Neural progenitor cell (in vitro differentiated cells): Measurements from ENCODE around the gene BTN2A1. TPM values are rescaled to one million over a fixed set of nuclear protein-coding genes. Genes with fewer than 3 reads are reported as not detected.

Source experiments
- DNase-seq: peaks from one replicate; pipeline ENCODE4 v3.0.0-alpha.2; 2016; ENCODE audit warnings: low spot score
- H2AFZ ChIP-seq: fragments of 200-600 bp; sonication (generic); replicated peaks from 2 replicates; pipeline ENCODE4 v1.6.1; 2016; ENCODE audit warnings: antibody characterized with exemption
- H3F3A ChIP-seq: fragments of 200-600 bp; sonication (generic); 2 replicates; pipeline ENCODE4 v1.6.1; 2016; ENCODE audit warnings: antibody characterized with exemption, low read depth
- H3K27ac ChIP-seq: fragments of 200-600 bp; sonication (generic); 2 replicates; pipeline ENCODE4 v1.5.1; 2016; ENCODE audit warnings: mild to moderate bottlenecking
- H3K27me3 ChIP-seq: fragments of 200-600 bp; sonication (generic); 2 replicates; pipeline ENCODE4 v1.6.1; 2016; ENCODE audit warnings: mild to moderate bottlenecking, moderate library complexity
- H3K36me3 ChIP-seq: fragments of 200-600 bp; sonication (generic); 2 replicates; pipeline ENCODE4 v1.5.1; 2016
- H3K4me1 ChIP-seq: fragments of 200-600 bp; sonication (generic); 2 replicates; pipeline ENCODE4 v1.6.1; 2016; ENCODE audit warnings: mixed run types
- H3K4me2 ChIP-seq: fragments of 200-600 bp; sonication (generic); 2 replicates; pipeline ENCODE4 v1.6.1; 2016
- H3K4me3 ChIP-seq: fragments of 200-600 bp; sonication (generic); 2 replicates; pipeline ENCODE4 v1.5.1; 2016
- H3K79me2 ChIP-seq: fragments of 200-600 bp; sonication (generic); 2 replicates; pipeline ENCODE4 v1.6.1; 2016; ENCODE audit warnings: low read depth
- H3K9ac ChIP-seq: fragments of 200-600 bp; sonication (generic); 2 replicates; pipeline ENCODE4 v1.6.1; 2016
- H3K9me3 ChIP-seq: fragments of 200-600 bp; sonication (generic); 2 replicates; pipeline ENCODE4 v1.5.1; 2016; ENCODE audit warnings: low read depth
- H4K20me1 ChIP-seq: fragments of 200-600 bp; sonication (generic); 2 replicates; pipeline ENCODE4 v1.6.1; 2016; ENCODE audit warnings: low read depth
- H3K27ac Mint-ChIP-seq: 3 replicates; pipeline ENCODE4 v1.8.0; 2021; ENCODE audit warnings: mixed read lengths
- H3K27me3 Mint-ChIP-seq: 2 replicates; pipeline ENCODE4 v1.8.0; 2022; ENCODE audit warnings: low read depth, mild to moderate bottlenecking, inconsistent platforms, moderate library complexity, mixed read lengths; ENCODE audit not compliant: insufficient read depth
- H3K36me3 Mint-ChIP-seq: 3 replicates; pipeline ENCODE4 v1.8.0; 2021; ENCODE audit warnings: mixed read lengths
- H3K4me1 Mint-ChIP-seq: 3 replicates; pipeline ENCODE4 v1.8.0; 2021; ENCODE audit warnings: mixed read lengths
- H3K4me3 Mint-ChIP-seq: 3 replicates; pipeline ENCODE4 v1.8.0; 2021; ENCODE audit warnings: mild to moderate bottlenecking, moderate library complexity, mixed read lengths
- H3K9me3 Mint-ChIP-seq: 3 replicates; pipeline ENCODE4 v1.8.0; 2020; ENCODE audit warnings: mixed read lengths
- CTCF ChIP-seq: fragments of 200-600 bp; sonication (generic); IDR thresholded peaks from 2 replicates; pipeline ENCODE4 v1.5.1; 2017; ENCODE audit warnings: antibody characterized with exemption, mild to moderate bottlenecking
- EZH2 ChIP-seq: fragments of 200-600 bp; sonication (generic); IDR thresholded peaks from 2 replicates; pipeline ENCODE4 v1.6.1; 2017; ENCODE audit warnings: antibody characterized with exemption, mild to moderate bottlenecking, moderate library complexity
- EZH2phosphoT487 ChIP-seq: fragments of 200-600 bp; sonication (generic); IDR thresholded peaks from 2 replicates; pipeline ENCODE4 v1.6.1; 2017; ENCODE audit warnings: antibody characterized with exemption
- total RNA-seq: library from RNA; depleted of rRNA; stranded (reverse); fragments of >200 nt; gene quantifications from 2 replicates; pipeline ENCODE4 v1.2.3, GENCODE V29; 2015; ENCODE audit warnings: low replicate concordance

The BTN2A1 gene
- total RNA-seq, 1 donor from 2014 or later = 11.6 TPM

- no peaks in the 10 kb centered on the region for H4K20me1 ChIP-seq
- no peak overlapping the region for H3K27ac ChIP-seq
- H3K27ac Mint-ChIP-seq = no peak overlapping the region
- no peaks in the 10 kb centered on the region for H3K27me3 Mint-ChIP-seq
- no peak overlapping the region for H3K9ac ChIP-seq
- H3K4me2 ChIP-seq = no peak overlapping the region
- H3K4me3 ChIP-seq = no peak overlapping the region
- no peak overlapping the region for H2AFZ ChIP-seq
- peaks cover 23% of the 10 kb centered on the region for H3K36me3 Mint-ChIP-seq
- no peaks in the 10 kb centered on the region for H3K27me3 ChIP-seq
- TF ChIP-seq CTCF (no peak), EZH2phosphoT487 (no peak), EZH2 (no peak)
- no peaks in the 10 kb centered on the region for H3K79me2 ChIP-seq
- no peaks in the 10 kb centered on the region for H3K9me3 Mint-ChIP-seq
- H3K4me1 ChIP-seq = peaks cover 17% of the 10 kb centered on the region
- no peaks in the 10 kb centered on the region for H3K9me3 ChIP-seq
- DNase-seq = no peak
- H3K36me3 ChIP-seq = no peaks in the 10 kb centered on the region
- H3F3A ChIP-seq = peaks cover 18% of the 10 kb centered on the region
- peaks cover 33% of the 10 kb centered on the region for H3K4me1 Mint-ChIP-seq
- H3K4me3 Mint-ChIP-seq = no peak overlapping the region
Observed at GRCh38 chr6:26471970-26472369, 14.2 kb downstream of the BTN2A1 start.

GRCh38 chr6:26472549-26473290 lies 15.0 kb downstream of the BTN2A1 start:
- Histone ChIP-seq H3K4me2 (no peak overlapping the region), H3K27ac (no peak overlapping the region), H2AFZ (no peak overlapping the region), H3K36me3 (no peaks in the 10 kb centered on the region), H3K4me3 (no peak overlapping the region), H4K20me1 (no peaks in the 10 kb centered on the region), H3K9me3 (no peaks in the 10 kb centered on the region), H3K79me2 (no peaks in the 10 kb centered on the region), H3K27me3 (no peaks in the 10 kb centered on the region), H3K9ac (no peak overlapping the region), H3K4me1 (peaks cover 17% of the 10 kb centered on the region), H3F3A (peaks cover 18% of the 10 kb centered on the region)
- Mint-ChIP-seq H3K27me3 (no peaks in the 10 kb centered on the region), H3K4me1 (peaks cover 34% of the 10 kb centered on the region), H3K36me3 (peaks cover 18% of the 10 kb centered on the region), H3K27ac (peak overlapping the region; percentile 67), H3K4me3 (peak overlapping the region; percentile 36), H3K9me3 (no peaks in the 10 kb centered on the region)
- no peak for DNase-seq
- no peak for TF ChIP-seq EZH2phosphoT487
- TF ChIP-seq EZH2 = no peak
- TF ChIP-seq CTCF = no peak

- H3K4me3 ChIP-seq = peak overlapping the region; percentile 41
- no peaks in the 10 kb centered on the region for H4K20me1 ChIP-seq
- H3K4me1 ChIP-seq = peaks cover 17% of the 10 kb centered on the region
- H3K4me3 Mint-ChIP-seq = peak overlapping the region; percentile 82
- no peak for DNase-seq
- no peak overlapping the region for H3K9ac ChIP-seq
- peak overlapping the region; percentile 70 for H3K4me2 ChIP-seq
- peaks cover 15% of the 10 kb centered on the region for H3K36me3 Mint-ChIP-seq
- TF ChIP-seq CTCF = no peak
- TF ChIP-seq EZH2 = no peak
- TF ChIP-seq EZH2phosphoT487 = no peak
- peak overlapping the region; percentile 89 for H2AFZ ChIP-seq
- H3K27ac Mint-ChIP-seq = peak overlapping the region; percentile 100
- H3F3A ChIP-seq = peaks cover 18% of the 10 kb centered on the region
- H3K27me3 ChIP-seq = no peaks in the 10 kb centered on the region
- H3K27ac ChIP-seq = no peak overlapping the region
- no peaks in the 10 kb centered on the region for H3K79me2 ChIP-seq
- H3K27me3 Mint-ChIP-seq = no peaks in the 10 kb centered on the region
- H3K9me3 Mint-ChIP-seq = no peaks in the 10 kb centered on the region
- H3K9me3 ChIP-seq = no peaks in the 10 kb centered on the region
- no peaks in the 10 kb centered on the region for H3K36me3 ChIP-seq
- H3K4me1 Mint-ChIP-seq = peaks cover 34% of the 10 kb centered on the region
Observed at GRCh38 chr6:26473429-26473757, 15.6 kb downstream of the BTN2A1 start.
